ENCODE measurements around the gene ITGB7. TPM values are rescaled to one million over a fixed set of nuclear protein-coding genes. Genes with fewer than 3 reads are reported as not detected.

Gene ITGB7
- total and polyA plus RNA-seq, 2 donors (not counting 3 experiments of a cell fraction or from before 2014, with no cell fraction given), result 0.17 TPM; not detected in 1

DNA sequence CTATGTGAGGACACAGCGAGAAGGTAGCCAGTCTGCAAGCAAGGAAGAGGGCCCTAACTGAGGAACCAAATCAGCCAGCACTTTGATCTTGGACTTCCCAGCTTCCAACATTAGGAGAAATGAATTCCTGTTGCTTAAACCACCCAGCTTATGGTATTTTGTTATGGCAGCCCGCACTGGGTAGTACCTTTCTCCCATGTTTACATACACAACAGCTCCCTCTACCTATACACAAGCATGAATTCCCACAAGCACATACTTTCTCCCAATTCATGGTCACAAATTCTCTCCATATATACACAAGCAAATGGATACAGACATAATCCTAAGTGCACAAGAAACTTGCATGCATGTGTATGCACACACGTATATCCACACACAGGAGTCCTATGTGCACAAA, 7.4 kb downstream of the ITGB7 start:
- peaks cover 6% of the 10 kb centered on the region for H3K4me1 ChIP-seq (ENCODE audit: control insufficient read depth, extremely low read depth, insufficient read depth, low read length)
- BruUV-seq (replicated peaks), result no TSS peak
- dilution Hi-C loops (cut with MboI; ENCODE audit: extremely low pct_ligation_motif_present, low sequenced_read_pairs), result no loop called here
- H4K20me1 ChIP-seq (replicated peaks; ENCODE audit: control insufficient read depth, extremely low read depth, insufficient read depth, low read length), result no peaks in the 10 kb centered on the region
- no peaks in the 10 kb centered on the region for H3K79me2 ChIP-seq (ENCODE audit: control insufficient read depth, insufficient read depth, low read length)
- ChIA-PET POLR2A (no interaction called here), CTCF (interaction anchor here (0.9 to 6.7 kb wide), 7 partner anchors 11 to 135 kb away, joined by 4 to 249 read pairs (median 34); partner anchors contain the start of genes CSAD and ZNF740)
- no peak overlapping the region for H3K9ac ChIP-seq (replicated peaks; ENCODE audit: extremely low read depth, insufficient read depth, low read length)
- H3K27ac ChIP-seq (ENCODE audit: insufficient read depth, low read depth, low read length), result no peak overlapping the region
- intact Hi-C loops (cut with micrococcal nuclease), result no loop called here
- H2AFZ ChIP-seq (ENCODE audit: low read depth, low read length), result no peak overlapping the region
- TF ChIP-seq POLR2AphosphoS5 (IDR thresholded peaks at IDR 0.05; ENCODE audit: insufficient read depth, low read depth, low read length) (no peak), FOS (IDR thresholded peaks at IDR 0.05; ENCODE audit: borderline replicate concordance, insufficient read depth, low read length) (no peak), GATA2 (IDR thresholded peaks at IDR 0.05; ENCODE audit: insufficient read depth, insufficient read length, low read depth, low read length) (no peak), POLR2A (IDR thresholded peaks at IDR 0.05; ENCODE audit: low read depth, low read length) (no peak), MYC (IDR thresholded peaks at IDR 0.05; ENCODE audit: low read depth, low read length) (no peak), EZH2 (IDR thresholded peaks at IDR 0.05; ENCODE audit: borderline replicate concordance, low read depth, low read length, severe bottlenecking) (no peak), JUN (IDR thresholded peaks at IDR 0.05; ENCODE audit: borderline replicate concordance, insufficient read depth, insufficient read length, low read depth) (no peak)
- TF ChIP-seq, protein P1, sequence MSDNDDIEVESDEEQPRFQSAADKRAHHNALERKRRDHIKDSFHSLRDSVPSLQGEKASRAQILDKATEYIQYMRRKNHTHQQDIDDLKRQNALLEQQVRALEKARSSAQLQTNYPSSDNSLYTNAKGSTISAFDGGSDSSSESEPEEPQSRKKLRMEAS (IDR thresholded peaks at IDR 0.05; ENCODE audit: insufficient read depth, insufficient read length), result no peak
- TF ChIP-seq, protein P2, sequence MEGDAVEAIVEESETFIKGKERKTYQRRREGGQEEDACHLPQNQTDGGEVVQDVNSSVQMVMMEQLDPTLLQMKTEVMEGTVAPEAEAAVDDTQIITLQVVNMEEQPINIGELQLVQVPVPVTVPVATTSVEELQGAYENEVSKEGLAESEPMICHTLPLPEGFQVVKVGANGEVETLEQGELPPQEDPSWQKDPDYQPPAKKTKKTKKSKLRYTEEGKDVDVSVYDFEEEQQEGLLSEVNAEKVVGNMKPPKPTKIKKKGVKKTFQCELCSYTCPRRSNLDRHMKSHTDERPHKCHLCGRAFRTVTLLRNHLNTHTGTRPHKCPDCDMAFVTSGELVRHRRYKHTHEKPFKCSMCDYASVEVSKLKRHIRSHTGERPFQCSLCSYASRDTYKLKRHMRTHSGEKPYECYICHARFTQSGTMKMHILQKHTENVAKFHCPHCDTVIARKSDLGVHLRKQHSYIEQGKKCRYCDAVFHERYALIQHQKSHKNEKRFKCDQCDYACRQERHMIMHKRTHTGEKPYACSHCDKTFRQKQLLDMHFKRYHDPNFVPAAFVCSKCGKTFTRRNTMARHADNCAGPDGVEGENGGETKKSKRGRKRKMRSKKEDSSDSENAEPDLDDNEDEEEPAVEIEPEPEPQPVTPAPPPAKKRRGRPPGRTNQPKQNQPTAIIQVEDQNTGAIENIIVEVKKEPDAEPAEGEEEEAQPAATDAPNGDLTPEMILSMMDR (IDR thresholded peaks at IDR 0.05; ENCODE audit: extremely low read depth in 1 of 2, insufficient read depth in 1 of 2, low read depth in 1 of 2, low read length in 2 of 2), result no peak
- no peaks in the 10 kb centered on the region for H3K9me3 ChIP-seq (replicated peaks; ENCODE audit: control insufficient read depth, insufficient read depth, low read length)
- H3K4me3 ChIP-seq (replicated peaks in 1 of 3; ENCODE audit: insufficient read depth in 1 of 3, low read depth in 1 of 3, low read length in 3 of 3), result no peak overlapping the region
- no peaks in the 10 kb centered on the region for H3K9me1 ChIP-seq (replicated peaks; ENCODE audit: control insufficient read depth, extremely low read depth, insufficient read depth, low read length)
- DNase-seq (ENCODE audit: low read depth, low spot score), result no peak
- H3K4me2 ChIP-seq (ENCODE audit: insufficient read depth, low read length), result no peak overlapping the region
- H3K36me3 ChIP-seq (ENCODE audit: control insufficient read depth in 2 of 2, extremely low read depth in 1 of 2, insufficient read depth in 2 of 2, low read length in 2 of 2), result no peaks in the 10 kb centered on the region
- FAIRE-seq, result no peak
- H3K27me3 ChIP-seq (ENCODE audit: control insufficient read depth in 2 of 2, insufficient read depth in 2 of 2, low read length in 2 of 2), result peaks cover 0 to 2% of the 10 kb centered on the region in 2 experiments

Measured in endothelial cell of umbilical vein (primary cell).